Measurements from ENCODE around the gene CDC42. TPM values are rescaled to one million over a fixed set of nuclear protein-coding genes. Genes with fewer than 3 reads are reported as not detected.
"Not testable (repeated sequence)": the region's sequence is repeated elsewhere in the genome, so short reads cannot be mapped to it uniquely, and the experiment has no call there.

CDC42 gene
- polyA plus RNA-seq, 2 donors = 100 to 138 TPM

GRCh38 chr1:22034834-22035233, 17.7 kb upstream of the CDC42 start:
- not testable (repeated sequence) for H3K4me3 ChIP-seq (ENCODE audit: low read depth in 1 of 2, low read length in 2 of 2); H3K27me3 ChIP-seq (ENCODE audit: control insufficient read depth in 1 of 2, insufficient read depth in 2 of 2, low read length in 2 of 2); H3K9me3 ChIP-seq (ENCODE audit: control insufficient read depth in 2 of 2, insufficient read depth in 1 of 2, low read depth in 1 of 2, low read length in 1 of 2); H3K27ac ChIP-seq (ENCODE audit: low read depth in 2 of 2, low read length in 1 of 2); H3K36me3 ChIP-seq (ENCODE audit: control insufficient read depth in 2 of 2, insufficient read depth in 2 of 2, low read length in 1 of 2); H3K4me1 ChIP-seq (ENCODE audit: control insufficient read depth in 2 of 2, insufficient read depth in 2 of 2, low read length in 1 of 2)
- WGBS, 2 donors = 78% methylated on average over 5 of the region's 5 CpGs

GRCh38 chr1:22037520-22037919, 15.0 kb upstream of the CDC42 start:
- Histone ChIP-seq H3K27me3 (ENCODE audit: control insufficient read depth in 1 of 2, insufficient read depth in 2 of 2, low read length in 2 of 2) (no peaks in the 10 kb centered on the region), H3K36me3 (ENCODE audit: control insufficient read depth in 2 of 2, insufficient read depth in 2 of 2, low read length in 1 of 2) (no peaks in the 10 kb centered on the region), H3K4me1 (ENCODE audit: control insufficient read depth in 2 of 2, insufficient read depth in 2 of 2, low read length in 1 of 2) (peaks cover 0 to 8% of the 10 kb centered on the region in 2 donors), H3K27ac (ENCODE audit: low read depth in 2 of 2, low read length in 1 of 2) (no peak overlapping the region), H3K4me3 (ENCODE audit: low read depth in 1 of 2, low read length in 2 of 2) (no peak overlapping the region), H3K9me3 (ENCODE audit: control insufficient read depth in 2 of 2, insufficient read depth in 1 of 2, low read depth in 1 of 2, low read length in 1 of 2) (no peaks in the 10 kb centered on the region)
- 64 to 68% methylated on average over 7 of the region's 7 CpGs for WGBS, 2 donors

- 70 to 71% methylated on average over 5 of the region's 5 CpGs for WGBS, 2 donors
- peak overlapping the region in 1 of 2 donors; percentile 20 for H3K27ac ChIP-seq (ENCODE audit: low read depth in 2 of 2, low read length in 1 of 2)
- peaks cover 0 to 8% of the 10 kb centered on the region in 2 donors for H3K4me1 ChIP-seq (ENCODE audit: control insufficient read depth in 2 of 2, insufficient read depth in 2 of 2, low read length in 1 of 2)
Measured at GRCh38 chr1:22038036-22038435, 14.5 kb upstream of the CDC42 start.

GRCh38 chr1:22039594-22040285, 12.8 kb upstream of the CDC42 start:
- peak overlapping the region; percentile 74 to 79 for H3K27ac ChIP-seq (ENCODE audit: low read depth in 2 of 2, low read length in 1 of 2)
- no peak overlapping the region for H3K4me3 ChIP-seq (ENCODE audit: low read depth in 1 of 2, low read length in 2 of 2)
- WGBS, 2 donors = 28 to 29% methylated on average over 6 of the region's 6 CpGs
- H3K27me3 ChIP-seq (ENCODE audit: control insufficient read depth in 1 of 2, insufficient read depth in 2 of 2, low read length in 2 of 2) = no peaks in the 10 kb centered on the region
- no peaks in the 10 kb centered on the region for H3K36me3 ChIP-seq (ENCODE audit: control insufficient read depth in 2 of 2, insufficient read depth in 2 of 2, low read length in 1 of 2)
- no peaks in the 10 kb centered on the region for H3K9me3 ChIP-seq (ENCODE audit: control insufficient read depth in 2 of 2, insufficient read depth in 1 of 2, low read depth in 1 of 2, low read length in 1 of 2)
- H3K4me1 ChIP-seq (ENCODE audit: control insufficient read depth in 2 of 2, insufficient read depth in 2 of 2, low read length in 1 of 2) = peaks cover 0 to 10% of the 10 kb centered on the region in 2 donors

More at GRCh38 chr1:22038036-22038435, 14.5 kb upstream of the CDC42 start:
- H3K27me3 ChIP-seq (ENCODE audit: control insufficient read depth in 1 of 2, insufficient read depth in 2 of 2, low read length in 2 of 2) = no peaks in the 10 kb centered on the region
- no peaks in the 10 kb centered on the region for H3K36me3 ChIP-seq (ENCODE audit: control insufficient read depth in 2 of 2, insufficient read depth in 2 of 2, low read length in 1 of 2)
- no peaks in the 10 kb centered on the region for H3K9me3 ChIP-seq (ENCODE audit: control insufficient read depth in 2 of 2, insufficient read depth in 1 of 2, low read depth in 1 of 2, low read length in 1 of 2)
- no peak overlapping the region for H3K4me3 ChIP-seq (ENCODE audit: low read depth in 1 of 2, low read length in 2 of 2)

- Histone ChIP-seq H3K4me1 (ENCODE audit: control insufficient read depth in 2 of 2, insufficient read depth in 2 of 2, low read length in 1 of 2) (peaks cover 0 to 10% of the 10 kb centered on the region in 2 donors), H3K36me3 (ENCODE audit: control insufficient read depth in 2 of 2, insufficient read depth in 2 of 2, low read length in 1 of 2) (no peaks in the 10 kb centered on the region), H3K9me3 (ENCODE audit: control insufficient read depth in 2 of 2, insufficient read depth in 1 of 2, low read depth in 1 of 2, low read length in 1 of 2) (no peaks in the 10 kb centered on the region), H3K4me3 (ENCODE audit: low read depth in 1 of 2, low read length in 2 of 2) (no peak overlapping the region), H3K27me3 (ENCODE audit: control insufficient read depth in 1 of 2, insufficient read depth in 2 of 2, low read length in 2 of 2) (no peaks in the 10 kb centered on the region), H3K27ac (ENCODE audit: low read depth in 2 of 2, low read length in 1 of 2) (peak overlapping the region; percentile 66 to 79)
- WGBS, 2 donors = 82 to 84% methylated on average over 5 of the region's 5 CpGs
Measured at GRCh38 chr1:22040286-22040623, 12.3 kb upstream of the CDC42 start.

GRCh38 chr1:22041505-22041904, 11.0 kb upstream of the CDC42 start:
- Histone ChIP-seq H3K9me3 (ENCODE audit: control insufficient read depth in 2 of 2, insufficient read depth in 1 of 2, low read depth in 1 of 2, low read length in 1 of 2) (no peaks in the 10 kb centered on the region), H3K27ac (ENCODE audit: low read depth in 2 of 2, low read length in 1 of 2) (peak overlapping the region in 1 of 2 donors; percentile 56), H3K36me3 (ENCODE audit: control insufficient read depth in 2 of 2, insufficient read depth in 2 of 2, low read length in 1 of 2) (no peaks in the 10 kb centered on the region), H3K27me3 (ENCODE audit: control insufficient read depth in 1 of 2, insufficient read depth in 2 of 2, low read length in 2 of 2) (no peaks in the 10 kb centered on the region), H3K4me3 (ENCODE audit: low read depth in 1 of 2, low read length in 2 of 2) (no peak overlapping the region), H3K4me1 (ENCODE audit: control insufficient read depth in 2 of 2, insufficient read depth in 2 of 2, low read length in 1 of 2) (peaks cover 0 to 10% of the 10 kb centered on the region in 2 donors)
- WGBS, 2 donors = 57 to 66% methylated on average over 1 of the region's 1 CpG

- Histone ChIP-seq H3K36me3 (ENCODE audit: control insufficient read depth in 2 of 2, insufficient read depth in 2 of 2, low read length in 1 of 2) (no peaks in the 10 kb centered on the region), H3K27ac (ENCODE audit: low read depth in 2 of 2, low read length in 1 of 2) (peak overlapping the region; percentile 57 to 91), H3K4me3 (ENCODE audit: low read depth in 1 of 2, low read length in 2 of 2) (no peak overlapping the region), H3K4me1 (ENCODE audit: control insufficient read depth in 2 of 2, insufficient read depth in 2 of 2, low read length in 1 of 2) (peaks cover 0 to 8% of the 10 kb centered on the region in 2 donors), H3K27me3 (ENCODE audit: control insufficient read depth in 1 of 2, insufficient read depth in 2 of 2, low read length in 2 of 2) (no peaks in the 10 kb centered on the region), H3K9me3 (ENCODE audit: control insufficient read depth in 2 of 2, insufficient read depth in 1 of 2, low read depth in 1 of 2, low read length in 1 of 2) (no peaks in the 10 kb centered on the region)
- 36 to 55% methylated on average over 3 of the region's 3 CpGs for WGBS, 2 donors
Measured at GRCh38 chr1:22043198-22043769, 9.2 kb upstream of the CDC42 start.

- H3K4me3 ChIP-seq (ENCODE audit: low read depth in 1 of 2, low read length in 2 of 2) = no peak overlapping the region
- 36 to 52% methylated on average over 3 of the region's 3 CpGs for WGBS, 2 donors
- no peaks in the 10 kb centered on the region for H3K9me3 ChIP-seq (ENCODE audit: control insufficient read depth in 2 of 2, insufficient read depth in 1 of 2, low read depth in 1 of 2, low read length in 1 of 2)
- no peaks in the 10 kb centered on the region for H3K27me3 ChIP-seq (ENCODE audit: control insufficient read depth in 1 of 2, insufficient read depth in 2 of 2, low read length in 2 of 2)
- peak overlapping the region; percentile 61 to 80 for H3K27ac ChIP-seq (ENCODE audit: low read depth in 2 of 2, low read length in 1 of 2)
- no peaks in the 10 kb centered on the region for H3K36me3 ChIP-seq (ENCODE audit: control insufficient read depth in 2 of 2, insufficient read depth in 2 of 2, low read length in 1 of 2)
- peaks cover 0 to 13% of the 10 kb centered on the region in 2 donors for H3K4me1 ChIP-seq (ENCODE audit: control insufficient read depth in 2 of 2, insufficient read depth in 2 of 2, low read length in 1 of 2)
Measured at GRCh38 chr1:22044690-22045420, 7.7 kb upstream of the CDC42 start.

GRCh38 chr1:22045604-22046228, 6.8 kb upstream of the CDC42 start:
- peaks cover 0 to 13% of the 10 kb centered on the region in 2 donors for H3K4me1 ChIP-seq (ENCODE audit: control insufficient read depth in 2 of 2, insufficient read depth in 2 of 2, low read length in 1 of 2)
- H3K36me3 ChIP-seq (ENCODE audit: control insufficient read depth in 2 of 2, insufficient read depth in 2 of 2, low read length in 1 of 2) = no peaks in the 10 kb centered on the region

More at GRCh38 chr1:22045604-22046228, 6.8 kb upstream of the CDC42 start:
- Histone ChIP-seq H3K27me3 (ENCODE audit: control insufficient read depth in 1 of 2, insufficient read depth in 2 of 2, low read length in 2 of 2) (no peaks in the 10 kb centered on the region), H3K27ac (ENCODE audit: low read depth in 2 of 2, low read length in 1 of 2) (peak overlapping the region; percentile 43 to 61), H3K9me3 (ENCODE audit: control insufficient read depth in 2 of 2, insufficient read depth in 1 of 2, low read depth in 1 of 2, low read length in 1 of 2) (no peaks in the 10 kb centered on the region), H3K4me3 (ENCODE audit: low read depth in 1 of 2, low read length in 2 of 2) (no peak overlapping the region)
- WGBS, 2 donors = 61 to 63% methylated on average over 2 of the region's 2 CpGs
